KBM-7 (cell line): ENCODE data around the gene ABCA2.

Experiments
- DNase-seq: peaks from one replicate; pipeline ENCODE4 v3.0.0-alpha.2; 2015
- in situ Hi-C: fragments of 300-500 bp; cut with MboI; formaldehyde crosslinking; loops from 2 replicates; pipeline ENCODE4 v1.14.3; 2020; ENCODE audit warnings: low sequenced_read_pairs, low pct_unique_long_range_greater_than_20kb, mixed read lengths

Gene ABCA2

DNA sequence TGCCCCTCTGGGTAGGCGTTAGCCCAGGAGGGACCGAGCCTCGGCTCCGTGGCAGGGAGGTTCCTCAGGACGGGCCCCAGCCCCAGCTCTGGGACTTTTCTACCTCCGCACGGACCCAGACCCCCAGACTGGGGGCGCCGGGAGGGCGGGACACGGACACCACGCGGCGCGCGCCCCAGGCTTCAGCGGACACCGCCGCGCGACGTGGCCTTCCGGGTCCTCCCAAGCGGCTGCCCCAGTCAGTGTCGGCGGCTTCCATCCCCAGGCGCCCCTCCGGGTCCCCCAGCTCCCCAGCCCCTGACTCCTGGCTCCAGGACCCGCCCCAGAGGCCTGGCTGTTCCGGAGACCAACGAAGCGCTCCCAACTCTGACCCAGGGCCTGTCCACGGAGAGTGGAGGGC, 42.2 kb downstream of the ABCA2 start:
- in situ Hi-C loops: no loop called here
- DNase-seq: no peak

DNA sequence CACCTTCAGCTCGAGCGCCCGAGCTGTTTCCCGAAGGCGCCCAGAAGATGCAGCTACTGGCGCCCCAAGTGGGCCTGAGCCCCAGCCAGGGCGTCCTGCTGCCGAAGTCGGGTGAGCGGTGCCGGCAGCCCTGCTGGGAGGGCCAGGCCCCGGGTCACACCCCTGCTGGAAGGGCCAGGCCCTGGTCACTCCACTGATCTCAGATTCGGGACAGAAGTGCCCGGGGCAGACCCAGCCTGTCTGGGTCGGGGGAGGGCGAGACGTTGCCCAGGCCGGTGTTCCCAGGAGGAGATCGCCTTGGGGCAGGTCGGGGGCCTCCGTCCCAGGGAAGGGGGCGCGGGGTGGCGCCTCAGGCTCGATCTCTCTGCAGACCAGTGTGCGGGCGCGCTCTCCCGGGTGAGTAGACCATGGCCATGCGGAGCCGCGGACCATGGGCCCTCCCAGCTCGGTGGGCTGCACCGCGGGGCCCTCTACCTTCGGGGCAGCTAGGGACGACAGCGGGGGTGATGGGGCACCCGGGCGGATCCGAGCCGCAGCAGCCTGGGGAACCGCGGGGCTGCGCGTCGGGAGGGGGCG, 42.9 kb downstream of the ABCA2 start:
- DNase-seq: no peak
- in situ Hi-C loops: no loop called here

DNA sequence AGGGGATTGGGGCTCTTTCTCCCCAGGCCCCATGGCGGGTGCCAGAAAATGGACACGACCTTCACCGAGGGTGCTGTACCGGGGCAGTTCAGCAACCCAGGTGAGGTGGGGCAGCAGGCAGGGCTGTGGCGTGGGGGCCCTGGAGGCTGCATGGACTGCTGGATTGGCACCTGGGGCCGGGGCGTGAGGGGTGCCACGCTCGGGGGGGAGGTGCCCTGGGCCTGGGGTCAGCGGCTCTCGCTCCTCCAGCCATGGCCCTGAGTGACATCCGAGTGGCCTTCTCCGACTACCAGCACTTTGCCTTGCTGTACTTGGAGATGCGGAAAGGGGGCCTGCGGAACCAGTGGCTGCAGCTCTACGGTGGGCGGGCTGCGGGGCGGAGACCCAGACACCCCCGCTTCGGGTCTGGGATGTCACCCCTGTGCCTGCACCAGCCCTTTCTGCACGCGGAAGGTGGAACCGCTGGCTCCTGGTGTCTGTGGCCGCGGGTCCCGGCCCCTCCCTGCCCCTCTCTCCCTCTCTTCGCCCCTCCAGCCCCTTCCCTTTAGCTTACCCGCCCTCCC, 43.5 kb downstream of the ABCA2 start:
- in situ Hi-C loops: no loop called here

DNA sequence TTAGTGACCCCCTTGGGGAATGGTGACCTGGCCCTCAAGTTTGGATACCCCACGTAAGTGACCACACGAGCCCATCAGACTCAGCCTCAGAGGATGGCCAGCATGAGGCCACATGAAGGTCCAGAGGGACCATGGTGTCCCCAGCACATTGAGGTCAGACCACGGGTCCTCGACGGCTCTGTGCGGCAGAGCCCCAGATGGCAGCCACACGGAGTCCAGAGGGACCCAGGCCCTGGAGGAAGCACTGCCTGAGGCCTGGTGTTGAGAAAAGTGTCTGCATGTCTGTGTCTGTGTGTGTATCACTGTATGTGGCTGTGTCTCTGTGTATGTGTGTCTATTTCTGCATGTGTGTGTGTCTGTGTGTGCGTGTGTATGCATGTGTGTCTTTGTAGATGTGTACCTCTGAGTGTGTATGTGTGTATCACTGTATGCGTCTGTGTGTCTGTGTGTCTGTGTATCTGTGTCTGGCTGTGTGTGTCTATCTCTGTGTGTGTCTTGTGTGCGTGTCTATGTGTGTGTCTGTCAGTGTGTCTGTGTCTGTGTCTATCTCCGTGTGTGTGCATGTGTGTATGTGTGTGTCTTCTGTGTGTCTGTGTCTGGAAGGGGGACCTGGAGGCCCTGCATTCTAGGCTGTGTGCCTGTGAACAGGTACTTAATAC, 44.3 kb downstream of the ABCA2 start:
- in situ Hi-C loops: no loop called here
- DNase-seq: no peak

More for the DNA sequence above, 43.5 kb downstream of the ABCA2 start:
- no peak for DNase-seq

DNA sequence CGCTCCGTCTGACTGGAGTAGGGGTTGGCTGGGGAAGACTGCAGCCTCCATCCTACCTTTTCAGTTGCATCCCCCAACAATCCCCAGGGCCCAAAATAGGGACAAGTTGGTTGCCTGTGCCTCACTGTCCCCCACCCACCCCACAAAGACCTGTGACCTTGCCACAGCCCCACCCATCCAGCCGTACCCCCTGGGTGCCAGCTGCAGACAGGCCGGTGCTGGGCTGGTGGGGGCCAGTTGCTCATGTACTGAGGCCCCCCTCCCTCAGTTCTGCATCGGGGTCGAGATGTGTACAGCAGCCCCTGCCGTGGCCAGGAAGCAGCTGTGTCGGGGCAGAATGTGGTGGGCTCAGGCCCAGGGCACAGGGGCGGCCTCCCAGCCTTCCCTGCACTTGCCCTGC, 44.9 kb downstream of the ABCA2 start:
- no peak for DNase-seq
- in situ Hi-C loops: no loop called here

DNA sequence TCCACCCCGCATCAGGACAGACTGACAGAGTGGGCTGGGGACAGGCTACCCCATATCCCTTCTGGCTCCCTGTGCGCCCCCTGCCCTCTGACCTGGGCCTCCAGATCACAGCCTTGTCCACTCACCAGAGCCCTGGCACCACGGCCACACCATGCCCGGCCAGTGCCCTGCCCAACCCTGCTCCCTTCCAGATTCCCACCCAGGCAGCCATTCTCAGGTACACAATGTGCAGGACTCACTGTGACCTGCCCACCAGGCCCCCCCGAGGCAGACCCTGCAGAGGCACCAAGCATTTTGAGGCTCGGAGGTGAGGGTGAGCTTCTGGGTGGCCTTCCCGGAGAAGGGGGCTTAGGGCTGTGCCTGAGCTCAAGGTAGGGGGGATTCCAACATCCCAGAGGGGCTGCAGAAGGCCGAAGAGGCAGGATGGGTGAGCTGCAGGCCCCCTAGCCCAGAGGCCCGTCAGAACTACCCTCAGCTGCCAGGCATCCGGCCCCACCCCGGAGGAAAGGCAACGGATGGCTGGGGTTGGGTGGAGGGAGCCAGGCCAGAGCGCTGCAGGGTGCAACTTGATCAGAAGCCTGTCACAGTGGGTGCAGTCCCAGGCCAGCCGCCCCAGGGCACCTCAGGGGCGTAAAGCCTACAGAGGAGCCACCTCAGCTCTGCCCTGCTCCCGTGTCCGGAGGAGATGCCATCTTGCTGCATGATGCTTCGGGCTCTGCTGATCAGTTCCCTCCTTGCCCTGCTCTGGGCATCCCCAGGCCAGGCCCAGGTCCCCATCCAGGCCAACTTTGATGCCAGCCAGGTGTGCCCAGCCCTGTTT, 45.6 kb downstream of the ABCA2 start, which contains the start of gene LCNL1:
TSS of gene LCNL1 (plus strand) at position 762 of the 820 bp plus-strand sequence. CDS start 594 bp downstream, outside the sequence.
- no peak for DNase-seq
- in situ Hi-C loops: no loop called here

DNA sequence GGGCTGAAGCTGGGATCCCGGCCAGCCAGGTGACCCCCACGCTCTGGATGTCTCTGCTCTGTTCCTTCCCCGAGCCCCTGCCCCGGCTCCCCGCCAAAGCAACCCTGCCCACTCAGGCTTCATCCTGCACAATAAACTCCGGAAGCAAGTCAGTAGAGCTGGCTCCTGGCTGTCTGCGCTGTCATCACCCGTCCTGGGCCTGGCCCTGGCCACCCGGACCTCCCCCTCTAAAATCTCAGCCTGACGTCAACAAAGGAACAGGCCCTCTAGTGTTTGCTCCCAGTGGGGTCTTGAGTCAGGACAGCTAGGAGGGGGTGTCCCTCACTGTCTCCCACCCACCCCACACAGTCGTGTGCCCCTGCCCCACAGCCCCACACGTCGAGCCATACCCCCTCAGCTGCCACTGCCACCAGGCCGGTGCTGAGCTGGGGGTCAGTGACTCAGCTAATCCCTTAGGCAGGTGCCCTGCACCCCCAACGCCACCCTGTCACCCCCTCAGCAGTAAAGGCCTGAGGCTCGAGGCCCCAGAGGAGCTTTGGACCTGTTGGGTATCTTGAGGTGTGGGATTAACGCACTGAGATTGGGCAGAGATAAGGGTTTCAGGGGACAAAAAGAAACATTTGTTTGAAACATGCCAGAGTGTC, 46.3 kb downstream of the ABCA2 start:
- in situ Hi-C loops: no loop called here
- DNase-seq: no peak

DNA sequence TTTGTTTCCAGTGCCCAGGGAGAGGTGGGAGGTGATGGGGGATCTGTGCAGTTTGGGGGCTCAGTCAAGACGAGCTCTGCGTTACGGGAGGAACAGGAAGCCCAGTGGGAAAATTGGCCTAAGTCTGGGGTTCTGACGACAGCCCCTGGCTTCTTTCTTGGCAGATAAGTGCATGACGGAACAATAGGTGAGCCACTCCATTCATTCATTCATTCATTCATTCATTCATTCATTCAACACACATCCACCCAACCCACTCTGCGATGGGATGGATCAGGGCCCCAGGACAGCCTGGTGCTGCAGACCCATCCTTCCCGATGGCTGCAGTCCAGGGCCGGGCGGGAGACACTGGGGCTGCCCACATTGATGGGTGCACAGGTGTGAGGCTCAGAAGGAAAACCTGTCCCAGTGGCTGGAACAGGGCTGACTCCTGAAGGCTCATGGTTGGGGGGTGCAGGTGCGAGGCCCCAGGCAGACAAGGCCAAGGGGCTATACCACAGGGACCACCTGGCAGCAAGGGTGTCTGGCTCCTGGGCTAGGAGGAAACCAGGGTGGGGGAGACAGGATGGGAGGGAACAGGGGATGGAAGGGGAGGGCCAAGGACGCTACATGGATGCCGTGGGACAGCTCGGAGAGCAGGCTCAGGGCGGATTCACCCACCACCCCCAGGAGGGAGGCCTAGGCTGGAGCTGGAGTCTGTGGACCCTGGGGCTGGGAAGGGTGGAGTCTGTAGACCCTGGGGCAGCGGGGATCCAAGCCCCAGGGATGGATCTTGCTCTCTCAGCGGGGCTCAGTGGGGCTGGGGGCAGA, 47.2 kb downstream of the ABCA2 start:
- in situ Hi-C loops: no loop called here
- DNase-seq: no peak

DNA sequence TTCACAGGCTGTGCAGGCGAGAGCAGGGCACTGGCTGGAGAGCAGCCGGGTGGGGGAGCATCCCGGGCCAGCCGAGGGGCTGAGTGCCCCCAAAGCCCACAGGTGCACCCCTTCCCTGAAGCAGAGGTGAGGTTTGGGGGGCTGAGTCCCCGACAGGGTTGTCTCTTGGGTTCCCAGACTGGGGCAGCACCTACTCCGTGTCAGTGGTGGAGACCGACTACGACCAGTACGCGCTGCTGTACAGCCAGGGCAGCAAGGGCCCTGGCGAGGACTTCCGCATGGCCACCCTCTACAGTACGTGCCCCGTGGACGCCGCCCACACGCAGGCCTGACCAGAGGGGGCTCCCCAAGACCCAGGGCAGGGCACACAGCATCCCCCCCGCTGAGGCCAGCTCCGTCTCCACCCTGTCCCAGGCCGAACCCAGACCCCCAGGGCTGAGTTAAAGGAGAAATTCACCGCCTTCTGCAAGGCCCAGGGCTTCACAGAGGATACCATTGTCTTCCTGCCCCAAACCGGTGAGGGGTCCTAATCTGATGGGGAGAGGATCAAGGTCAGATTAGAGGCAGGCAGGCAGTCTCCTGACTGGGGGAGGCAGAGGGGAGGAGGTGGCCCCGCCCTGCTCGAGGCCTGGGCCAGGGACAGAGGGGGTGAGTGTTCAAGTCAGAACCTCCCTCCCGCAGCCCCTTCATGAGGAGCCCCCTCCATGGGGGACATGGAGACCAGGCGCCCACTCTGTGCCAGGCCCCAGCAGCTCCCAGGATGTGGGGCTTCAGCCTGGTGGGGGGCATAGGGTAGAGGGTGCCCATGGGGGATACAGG, 48.1 kb downstream of the ABCA2 start:
- no peak for DNase-seq
- in situ Hi-C loops: no loop called here

DNA sequence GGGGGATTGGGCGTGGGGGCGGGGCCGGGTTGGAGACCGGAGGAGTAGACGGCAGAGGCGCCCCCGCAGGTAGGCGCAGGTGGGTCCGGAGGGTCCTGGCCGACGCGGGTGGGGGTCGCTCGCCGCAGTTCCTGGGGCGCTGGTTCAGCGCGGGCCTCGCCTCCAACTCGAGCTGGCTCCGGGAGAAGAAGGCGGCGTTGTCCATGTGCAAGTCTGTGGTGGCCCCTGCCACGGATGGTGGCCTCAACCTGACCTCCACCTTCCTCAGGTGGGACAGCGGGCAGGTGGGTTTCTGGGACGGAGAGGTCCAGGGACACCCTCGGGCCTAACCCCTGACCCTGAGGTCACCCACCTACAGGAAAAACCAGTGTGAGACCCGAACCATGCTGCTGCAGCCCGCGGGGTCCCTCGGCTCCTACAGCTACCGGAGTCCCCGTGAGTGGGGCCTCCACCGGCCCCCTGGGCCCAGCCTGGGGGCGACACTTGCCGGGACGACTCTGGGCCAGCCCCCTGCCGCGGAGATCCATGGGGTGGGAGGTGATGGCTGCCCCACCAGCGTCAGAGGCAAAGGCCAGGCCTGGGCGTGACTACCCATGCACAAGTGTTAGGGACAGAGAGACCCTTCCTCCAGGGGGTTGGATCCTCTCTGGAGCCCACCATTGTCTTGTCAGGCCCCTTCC, 49.0 kb downstream of the ABCA2 start:
- DNase-seq: no peak
- in situ Hi-C loops: no loop called here

DNA sequence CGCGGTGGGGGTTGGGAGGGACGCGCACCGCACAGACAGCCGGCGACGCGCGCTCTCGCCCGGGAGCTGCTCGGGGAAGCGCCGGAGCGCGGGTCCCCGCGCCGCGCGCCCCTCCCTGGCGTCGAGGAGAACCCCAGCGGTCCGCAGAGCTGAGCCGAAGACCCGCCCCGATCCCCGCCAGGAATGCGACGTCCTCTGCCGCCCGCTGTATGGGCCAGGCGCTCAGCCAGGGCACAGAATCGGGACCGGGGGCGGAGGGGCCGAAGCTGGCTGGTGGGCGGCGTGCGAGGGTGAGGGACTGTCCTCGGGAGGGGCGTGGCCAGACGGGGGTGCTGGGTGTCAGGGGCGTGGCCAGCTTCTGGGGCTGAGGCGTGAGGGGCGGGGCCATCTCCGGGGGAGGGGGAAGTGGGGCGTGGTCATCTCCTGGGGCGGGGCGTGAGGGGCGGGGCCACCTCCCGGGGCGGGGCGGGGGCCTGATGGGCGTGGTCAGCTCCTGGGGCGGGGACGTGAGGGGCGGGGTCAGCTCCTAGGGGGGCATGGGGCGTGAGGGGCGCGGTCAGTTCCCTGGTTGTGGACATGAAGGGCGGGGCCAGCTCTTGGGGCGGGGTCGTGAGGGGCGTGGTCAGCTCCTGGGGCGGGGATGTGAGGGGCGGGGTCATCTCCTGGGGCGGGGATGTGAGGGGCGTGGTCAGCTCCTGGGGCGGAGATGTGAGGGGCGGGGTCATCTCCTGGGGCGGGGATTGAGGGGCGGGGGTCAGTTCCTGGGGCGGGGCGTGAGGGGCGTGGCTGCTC, 49.8 kb downstream of the ABCA2 start:
- in situ Hi-C loops: no loop called here
- no peak for DNase-seq

DNA sequence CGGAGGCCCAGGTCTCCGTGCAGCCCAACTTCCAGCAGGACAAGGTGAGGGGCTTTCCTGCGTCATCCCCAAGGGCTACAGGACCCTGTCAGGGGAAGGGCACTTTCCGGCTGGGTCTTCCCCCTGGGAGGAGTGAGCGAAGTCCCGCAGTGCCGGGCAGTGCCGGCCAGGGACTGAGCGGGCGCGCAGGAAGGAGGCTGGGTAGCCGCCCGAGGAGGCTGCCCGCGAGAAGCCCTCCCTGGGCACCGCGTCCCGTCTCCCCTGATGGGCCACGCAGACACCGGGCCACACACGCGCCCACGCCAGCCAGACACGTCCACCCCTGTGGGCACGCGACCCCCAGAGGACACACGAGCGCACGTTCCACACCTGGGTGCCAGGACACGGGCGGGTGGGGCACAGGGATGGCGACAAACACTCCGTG, 50.4 kb downstream of the ABCA2 start:
- DNase-seq: no peak
- in situ Hi-C loops: no loop called here

DNA sequence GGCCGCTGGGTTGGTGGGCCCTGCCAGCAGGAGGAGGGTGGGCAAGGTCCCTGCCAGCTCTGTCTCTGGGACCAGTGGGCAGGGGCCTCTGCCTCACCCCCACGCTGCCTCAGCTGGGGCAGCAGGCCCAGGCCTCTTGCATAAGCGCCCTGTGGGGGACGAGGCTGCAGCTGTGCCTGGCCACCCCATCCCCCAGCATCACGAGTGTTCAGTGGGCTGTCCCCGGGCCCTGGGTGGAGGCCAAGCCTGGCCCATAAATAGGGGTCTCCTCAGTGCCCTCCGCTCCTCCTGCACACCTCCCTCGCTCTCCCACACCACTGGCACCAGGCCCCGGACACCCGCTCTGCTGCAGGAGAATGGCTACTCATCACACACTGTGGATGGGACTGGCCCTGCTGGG, 50.8 kb downstream of the ABCA2 start, which contains the start of gene PTGDS:
TSS of gene PTGDS (plus strand) at position 282 of the 400 bp plus-strand sequence. CDS start at position 357, 75 bp downstream.
- no peak for DNase-seq
- in situ Hi-C loops: no loop called here

DNA sequence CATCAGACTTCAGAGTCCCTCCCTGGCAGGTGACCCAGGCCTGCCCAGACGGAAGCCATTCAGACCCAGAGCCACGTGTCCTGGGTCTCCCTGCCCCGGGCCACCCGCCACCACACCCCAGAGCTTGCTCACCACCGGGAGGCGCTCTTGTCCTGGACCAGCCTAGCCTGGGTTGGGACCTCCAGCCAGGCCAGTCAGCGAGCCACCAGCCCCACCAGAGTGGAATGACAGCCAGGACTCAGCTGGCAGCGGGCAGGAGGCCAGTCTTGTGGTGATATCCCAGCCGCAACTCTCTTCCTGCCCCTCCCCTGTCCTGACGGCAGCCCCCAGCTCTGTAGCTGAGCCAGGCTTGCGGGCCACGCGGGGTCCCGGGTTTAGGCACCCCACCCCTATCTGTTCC, 52.4 kb downstream of the ABCA2 start:
- in situ Hi-C loops: no loop called here
- peak; percentile 64 for DNase-seq

DNA sequence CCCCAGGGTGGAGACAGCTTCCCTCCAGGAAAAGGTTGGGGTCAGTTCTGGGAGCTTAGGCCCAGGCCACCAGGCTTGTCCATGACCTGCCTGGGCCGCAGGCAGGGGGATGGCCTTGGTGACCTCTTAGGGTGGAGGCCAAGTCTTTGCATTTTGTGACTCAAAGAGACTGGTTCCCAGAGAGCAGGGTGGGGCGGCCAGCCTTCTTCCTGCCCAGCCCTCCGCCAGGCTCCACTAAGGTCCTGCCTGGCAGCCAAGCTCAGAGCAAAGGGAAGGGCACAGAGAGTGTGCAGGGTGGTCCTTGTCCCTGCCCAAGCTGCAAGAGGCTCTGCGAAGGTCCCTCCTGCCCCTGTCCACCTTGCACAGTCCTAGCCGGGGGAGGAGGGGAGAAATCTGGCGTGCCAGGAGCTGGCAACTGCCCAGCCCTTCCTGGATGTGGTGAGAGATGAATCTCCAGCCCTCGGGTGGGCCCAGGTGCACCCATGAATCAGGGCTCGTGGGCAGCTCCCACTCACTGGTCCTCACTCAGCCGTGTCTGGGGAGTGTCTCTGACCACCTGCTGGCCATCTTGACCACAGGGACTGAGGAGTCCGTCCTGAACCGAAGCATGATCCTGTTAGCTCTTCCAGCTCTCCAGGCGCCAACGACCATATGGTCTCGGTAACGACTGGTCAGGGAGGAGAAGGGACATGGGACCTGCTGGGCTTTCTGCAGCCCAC, 53.1 kb downstream of the ABCA2 start:
- in situ Hi-C loops: no loop called here
- DNase-seq: no peak
